Keratinocyte (primary cell): ENCODE measurements around the gene PTPN4.

Source experiments
- CTCF ChIP-seq, 3 experiments: IDR thresholded peaks in 1 of 3; conservative IDR thresholded peaks in 1 of 3; optimal IDR thresholded peaks in 1 of 3; 2 replicates in 2 of 3; 3 replicates in 1 of 3; pipeline versions ENCODE3 to v1.5.1; 2011; ENCODE audit warnings: low read length in 3 of 3, mild to moderate bottlenecking in 3 of 3, moderate library complexity in 2 of 3, control low read depth in 1 of 3, inconsistent platforms in 1 of 3; ENCODE audit not compliant: insufficient read depth in 2 of 3; ENCODE audit errors: extremely low read depth in 1 of 3
- EZH2 ChIP-seq: IDR thresholded peaks from one replicate; pipeline ENCODE4 v1.6.1; 2012; ENCODE audit warnings: inconsistent platforms, mild to moderate bottlenecking, low read length, moderate library complexity

- TF ChIP-seq CTCF (optimal IDR thresholded peaks at IDR 0.05 in 1 of 3, IDR thresholded peaks at IDR 0.05 in 1 of 3, conservative IDR thresholded peaks at IDR 0.05 in 1 of 3; ENCODE audit: extremely low read depth in 1 of 3, insufficient read depth in 2 of 3, low read length in 3 of 3) = no peak
- no peak for TF ChIP-seq EZH2
Measured at GRCh38 chr2:119836455-119837142, 76.9 kb downstream of the PTPN4 start.
